K562 (cell line): ENCODE results near the gene LZTFL1.

ENCODE experiments used
- BHLHE40 ChIP-seq: IDR thresholded peaks from 2 replicates; pipeline ENCODE4 v1.6.1; 2011; ENCODE audit warnings: low read length, improper control_type of control experiment
- TF ChIP-seq, protein P1 (sequence below): sonication (generic); formaldehyde crosslinking; IDR thresholded peaks from 2 replicates; pipeline ENCODE4 v1.9.0; 2022; ENCODE audit warnings: mild to moderate bottlenecking, missing genetic modification reagents
- TF ChIP-seq, protein P2 (sequence below): fragments of 250-450 bp; sonication (Bioruptor Pico); IDR thresholded peaks from 2 replicates; pipeline ENCODE4 v1.4.0; 2020; ENCODE audit warnings: mild to moderate bottlenecking, moderate library complexity

DNA sequence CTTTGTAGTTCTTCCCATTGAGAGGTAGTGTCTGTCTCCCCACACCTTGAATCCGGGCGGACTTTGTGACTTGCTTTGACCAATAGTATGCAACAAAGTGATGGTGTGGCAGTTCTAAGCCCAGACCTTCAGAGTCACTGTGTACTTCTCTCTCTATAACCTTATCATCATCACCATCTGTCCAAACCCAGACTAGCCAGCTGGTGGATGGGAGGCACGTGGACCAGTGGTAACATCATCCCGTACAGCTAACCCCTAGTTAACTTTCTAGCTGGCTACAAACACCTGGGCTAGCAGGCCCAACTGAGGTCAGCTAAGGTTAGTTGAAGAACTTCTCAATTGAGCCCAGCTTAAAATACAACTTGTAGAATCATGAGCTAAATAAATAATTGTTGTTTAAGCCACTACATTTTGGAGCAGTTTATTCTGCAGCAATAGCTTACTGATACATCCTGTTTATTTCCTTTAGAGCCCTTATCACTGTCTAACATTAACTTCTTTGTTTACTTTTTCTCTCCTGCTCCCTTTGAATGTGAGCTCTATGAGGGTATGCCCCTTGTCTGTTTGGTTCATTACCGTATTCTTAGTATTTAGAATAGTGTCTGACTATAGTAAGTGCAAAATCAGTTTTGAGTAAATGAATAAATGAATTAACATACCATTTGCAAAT, 32.9 kb upstream of the LZTFL1 start:
- TF ChIP-seq, protein P1, sequence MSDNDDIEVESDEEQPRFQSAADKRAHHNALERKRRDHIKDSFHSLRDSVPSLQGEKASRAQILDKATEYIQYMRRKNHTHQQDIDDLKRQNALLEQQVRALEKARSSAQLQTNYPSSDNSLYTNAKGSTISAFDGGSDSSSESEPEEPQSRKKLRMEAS (CRISPR knock-in tag), result no peak
- TF ChIP-seq BHLHE40, result peak; percentile 76; the same call in 1 of the 2 replicates
- TF ChIP-seq, protein P2, sequence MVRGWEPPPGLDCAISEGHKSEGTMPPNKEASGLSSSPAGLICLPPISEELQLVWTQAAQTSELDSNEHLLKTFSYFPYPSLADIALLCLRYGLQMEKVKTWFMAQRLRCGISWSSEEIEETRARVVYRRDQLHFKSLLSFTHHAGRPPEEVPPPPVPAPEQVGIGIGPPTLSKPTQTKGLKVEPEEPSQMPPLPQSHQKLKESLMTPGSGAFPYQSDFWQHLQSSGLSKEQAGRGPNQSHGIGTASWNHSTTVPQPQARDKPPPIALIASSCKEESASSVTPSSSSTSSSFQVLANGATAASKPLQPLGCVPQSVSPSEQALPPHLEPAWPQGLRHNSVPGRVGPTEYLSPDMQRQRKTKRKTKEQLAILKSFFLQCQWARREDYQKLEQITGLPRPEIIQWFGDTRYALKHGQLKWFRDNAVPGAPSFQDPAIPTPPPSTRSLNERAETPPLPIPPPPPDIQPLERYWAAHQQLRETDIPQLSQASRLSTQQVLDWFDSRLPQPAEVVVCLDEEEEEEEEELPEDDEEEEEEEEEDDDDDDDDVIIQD (CRISPR knock-in tag), result no peak
